Measurements from ENCODE around the gene ABCA7.

GRCh38 chr19:1050989-1051788 is 11.3 kb downstream of the ABCA7 start:
- TF ChIP-seq CTCF (IDR thresholded peaks at IDR 0.05) = no peak
- TF ChIP-seq POLR2A (IDR thresholded peaks at IDR 0.05) = no peak
- TF ChIP-seq EP300 (IDR thresholded peaks at IDR 0.05) = no peak
